Measurements from ENCODE around the gene BCAS1.

BCAS1 gene

GRCh38 chr20:53931597-53931996 is 138.8 kb downstream of the BCAS1 start:
- no peak overlapping the region for H3K4me3 ChIP-seq (ENCODE audit: low read depth, low read length)
- TF ChIP-seq CTCF (IDR thresholded peaks at IDR 0.05; ENCODE audit: low read depth, low read length, missing control alignments), result no peak
- no peak for DNase-seq (ENCODE audit: low read depth)

GRCh38 chr20:53930651-53931504 is 139.5 kb downstream of the BCAS1 start:
- no peak for DNase-seq (ENCODE audit: low read depth)
- no peak for TF ChIP-seq CTCF (IDR thresholded peaks at IDR 0.05; ENCODE audit: low read depth, low read length, missing control alignments)
- peak overlapping the region; percentile 24; the same call in 1 of the 2 replicates for H3K4me3 ChIP-seq (ENCODE audit: low read depth, low read length)

- no peak overlapping the region; the same call in 1 of the 2 replicates for H3K4me3 ChIP-seq (ENCODE audit: low read depth, low read length)
- DNase-seq (ENCODE audit: low read depth), result peak; percentile 94
- no peak for TF ChIP-seq CTCF (IDR thresholded peaks at IDR 0.05; ENCODE audit: low read depth, low read length, missing control alignments)
These were observed 140.3 kb downstream of the BCAS1 start for GRCh38 chr20:53929974-53930650.

GRCh38 chr20:53929399-53929798 is 141.0 kb downstream of the BCAS1 start:
- TF ChIP-seq CTCF (IDR thresholded peaks at IDR 0.05; ENCODE audit: low read depth, low read length, missing control alignments), result no peak
- no peak for DNase-seq (ENCODE audit: low read depth)
- no peak overlapping the region for H3K4me3 ChIP-seq (ENCODE audit: low read depth, low read length)

GRCh38 chr20:53927990-53928389 is 142.4 kb downstream of the BCAS1 start:
- H3K4me3 ChIP-seq (ENCODE audit: low read depth, low read length), result no peak overlapping the region
- DNase-seq (ENCODE audit: low read depth), result no peak
- no peak for TF ChIP-seq CTCF (IDR thresholded peaks at IDR 0.05; ENCODE audit: low read depth, low read length, missing control alignments)

GRCh38 chr20:53926428-53927028 is 143.9 kb downstream of the BCAS1 start:
- no peak overlapping the region; the same call in 1 of the 2 replicates for H3K4me3 ChIP-seq (ENCODE audit: low read depth, low read length)
- peak; percentile 93 for DNase-seq (ENCODE audit: low read depth)
- no peak for TF ChIP-seq CTCF (IDR thresholded peaks at IDR 0.05; ENCODE audit: low read depth, low read length, missing control alignments)
